ENCODE measurements around the gene CTNNA3.

- TF ChIP-seq CTCF (IDR thresholded peaks at IDR 0.05; ENCODE audit: low read depth, low read length, poor library complexity, severe bottlenecking): no peak
- TF ChIP-seq EZH2phosphoT487 (IDR thresholded peaks at IDR 0.05; ENCODE audit: borderline replicate concordance, low read length): no peak
Measured at GRCh38 chr10:67573484-67573883, 122.5 kb downstream of the CTNNA3 start.

Measured in DOHH2 (cell line).